Coronary artery (tissue), 2 donors: ENCODE data around the gene UST.
A peak's percentile ranks its signal among the peaks of the same experiment; 100 is the strongest.

Experiments used
- DNase-seq: peaks from one replicate; pipeline ENCODE4 v3.0.0-alpha.2; 2017; ENCODE audit warnings: low spot score
- H3K27ac ChIP-seq, 2 donors: fragments of 200-600 bp; sonication (generic); one replicate each; pipeline ENCODE4 v1.5.1; 2016 to 2019
- H3K4me3 ChIP-seq: fragments of 200-600 bp; sonication (generic); 2 replicates; pipeline ENCODE4 v1.5.1; 2016; ENCODE audit warnings: mild to moderate bottlenecking, moderate library complexity
- TF ChIP-seq, protein P1 (sequence below): fragments of 200-600 bp; sonication (generic); IDR thresholded peaks from one replicate; pipeline ENCODE4 v1.5.1; 2019; ENCODE audit warnings: antibody characterized with exemption

The UST gene

DNA sequence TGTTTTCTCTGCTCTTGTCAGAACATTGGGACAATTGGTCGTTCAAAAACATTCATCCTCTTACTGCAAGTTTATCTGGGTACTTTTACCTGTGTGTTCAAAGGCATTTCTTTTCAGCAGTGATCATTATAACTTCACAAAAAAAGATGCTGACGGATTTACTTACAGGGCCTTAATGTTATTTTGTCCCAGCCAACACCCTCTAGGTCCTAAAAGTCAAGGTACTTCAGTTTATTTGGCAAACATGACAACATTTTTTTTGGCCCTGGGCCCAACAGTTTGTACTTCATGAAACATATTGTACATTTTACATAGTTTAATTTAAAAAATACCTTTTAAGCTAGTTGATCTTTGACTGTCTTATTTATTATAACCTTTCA is 329.5 kb downstream of the UST start:
- no peak overlapping the region for H3K27ac ChIP-seq
- H3K4me3 ChIP-seq, result no peak overlapping the region
- no peak for DNase-seq
- TF ChIP-seq, protein P1, sequence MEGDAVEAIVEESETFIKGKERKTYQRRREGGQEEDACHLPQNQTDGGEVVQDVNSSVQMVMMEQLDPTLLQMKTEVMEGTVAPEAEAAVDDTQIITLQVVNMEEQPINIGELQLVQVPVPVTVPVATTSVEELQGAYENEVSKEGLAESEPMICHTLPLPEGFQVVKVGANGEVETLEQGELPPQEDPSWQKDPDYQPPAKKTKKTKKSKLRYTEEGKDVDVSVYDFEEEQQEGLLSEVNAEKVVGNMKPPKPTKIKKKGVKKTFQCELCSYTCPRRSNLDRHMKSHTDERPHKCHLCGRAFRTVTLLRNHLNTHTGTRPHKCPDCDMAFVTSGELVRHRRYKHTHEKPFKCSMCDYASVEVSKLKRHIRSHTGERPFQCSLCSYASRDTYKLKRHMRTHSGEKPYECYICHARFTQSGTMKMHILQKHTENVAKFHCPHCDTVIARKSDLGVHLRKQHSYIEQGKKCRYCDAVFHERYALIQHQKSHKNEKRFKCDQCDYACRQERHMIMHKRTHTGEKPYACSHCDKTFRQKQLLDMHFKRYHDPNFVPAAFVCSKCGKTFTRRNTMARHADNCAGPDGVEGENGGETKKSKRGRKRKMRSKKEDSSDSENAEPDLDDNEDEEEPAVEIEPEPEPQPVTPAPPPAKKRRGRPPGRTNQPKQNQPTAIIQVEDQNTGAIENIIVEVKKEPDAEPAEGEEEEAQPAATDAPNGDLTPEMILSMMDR, result no peak

DNA sequence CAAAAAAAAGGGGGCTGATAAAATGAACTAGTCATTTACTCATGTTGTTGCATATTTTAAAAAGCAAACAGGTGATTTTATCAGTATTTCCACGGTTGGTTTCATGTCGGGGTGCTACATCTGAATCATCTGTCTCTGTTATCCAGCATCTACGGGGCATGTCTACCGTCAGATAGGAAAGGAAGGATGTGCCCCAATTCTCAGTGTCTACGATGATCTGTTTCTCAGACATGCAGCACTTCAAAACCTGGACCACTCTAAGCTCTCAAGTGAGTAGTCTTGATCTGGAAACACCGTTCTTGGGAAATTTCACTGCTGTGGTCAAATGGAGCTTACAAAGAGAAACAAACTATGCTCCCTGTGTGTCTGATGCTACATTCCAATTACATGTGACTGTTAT is 330.4 kb downstream of the UST start:
- TF ChIP-seq, protein P1, result no peak
- Histone ChIP-seq H3K27ac (peak overlapping the region in 1 of 2 donors; percentile 20), H3K4me3 (no peak overlapping the region)
- no peak for DNase-seq

DNA sequence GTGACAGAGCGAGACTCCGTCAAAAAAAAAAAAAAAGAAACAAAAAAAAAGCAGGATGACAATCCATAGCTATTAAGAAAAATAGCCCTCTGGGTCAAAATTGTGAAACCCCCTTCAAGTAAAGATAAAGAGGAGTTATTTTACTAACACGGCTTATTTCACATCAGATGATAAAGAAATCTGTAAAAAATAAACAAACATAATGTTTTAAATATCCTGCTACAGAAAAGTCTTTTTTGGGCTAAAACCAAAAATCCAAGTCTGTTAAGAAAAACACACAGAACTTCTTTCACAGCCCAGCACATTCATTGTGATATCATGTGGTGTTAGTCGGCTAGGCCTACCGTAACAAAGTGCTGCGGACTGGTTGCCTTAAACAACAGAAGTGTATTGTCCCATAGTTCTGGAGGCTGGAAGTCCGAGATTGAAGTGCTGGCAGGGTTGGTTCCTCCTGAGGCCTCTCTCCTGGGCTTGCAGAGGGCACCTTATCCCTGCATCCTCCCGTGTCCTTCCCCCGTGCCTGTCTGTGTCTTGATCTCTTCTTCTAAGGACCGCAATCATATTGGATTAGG is 331.5 kb downstream of the UST start:
- Histone ChIP-seq H3K27ac (peak overlapping the region in 1 of 2 donors; percentile 50), H3K4me3 (no peak overlapping the region)
- TF ChIP-seq, protein P1, result no peak
- DNase-seq, result no peak

DNA sequence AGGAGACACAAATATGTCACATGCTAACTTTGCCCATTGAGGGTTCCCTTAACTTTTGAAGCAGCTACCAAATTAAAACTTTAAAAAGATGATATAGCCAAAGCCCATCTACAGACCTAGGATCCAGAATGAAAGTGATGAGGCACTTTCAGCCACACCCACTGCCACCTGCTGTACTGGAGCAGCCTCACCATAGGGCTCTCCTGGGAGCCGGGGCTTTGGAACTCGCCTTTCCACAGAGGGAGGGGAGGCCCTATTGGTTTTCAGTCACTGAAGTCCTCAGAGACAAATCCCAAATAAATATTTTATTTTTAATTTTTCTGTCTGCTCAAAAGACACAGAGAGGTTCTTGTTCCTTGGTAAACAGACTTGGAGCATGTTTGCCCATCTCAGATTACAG is 332.6 kb downstream of the UST start:
- TF ChIP-seq, protein P1, result no peak
- Histone ChIP-seq H3K4me3 (no peak overlapping the region), H3K27ac (peak overlapping the region; percentile 6 to 74)
- DNase-seq, result no peak

DNA sequence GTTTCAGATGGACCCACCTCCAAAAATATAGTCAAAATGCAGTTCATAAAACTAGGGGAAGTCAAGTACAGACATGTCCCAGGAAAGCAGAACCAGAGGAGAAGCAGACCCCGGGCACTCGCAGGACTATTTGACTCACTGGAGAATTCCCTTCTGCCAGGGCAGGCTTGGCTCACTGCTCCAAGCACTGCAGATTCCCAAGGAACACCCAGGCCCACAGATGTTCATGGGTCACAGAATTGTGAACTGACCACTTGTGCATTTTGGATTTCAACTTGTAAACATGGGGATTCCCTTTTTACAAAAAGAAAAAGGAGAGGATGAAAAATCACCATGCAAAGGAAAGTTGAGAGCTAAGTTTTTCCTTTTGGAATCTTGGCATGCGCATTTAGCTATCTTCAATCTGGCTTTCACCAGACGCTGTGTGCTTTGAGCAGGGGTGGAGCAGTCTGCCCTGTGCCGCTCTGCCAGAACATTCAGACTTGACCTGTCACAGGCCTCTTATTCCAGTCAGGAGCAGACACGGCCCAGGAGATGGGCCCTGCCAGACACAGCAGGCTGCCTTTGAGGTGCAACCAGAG is 333.2 kb downstream of the UST start:
- Histone ChIP-seq H3K4me3 (no peak overlapping the region), H3K27ac (peak overlapping the region; percentile 42 to 74)
- TF ChIP-seq, protein P1, result no peak
- DNase-seq, result peak; percentile 78

DNA sequence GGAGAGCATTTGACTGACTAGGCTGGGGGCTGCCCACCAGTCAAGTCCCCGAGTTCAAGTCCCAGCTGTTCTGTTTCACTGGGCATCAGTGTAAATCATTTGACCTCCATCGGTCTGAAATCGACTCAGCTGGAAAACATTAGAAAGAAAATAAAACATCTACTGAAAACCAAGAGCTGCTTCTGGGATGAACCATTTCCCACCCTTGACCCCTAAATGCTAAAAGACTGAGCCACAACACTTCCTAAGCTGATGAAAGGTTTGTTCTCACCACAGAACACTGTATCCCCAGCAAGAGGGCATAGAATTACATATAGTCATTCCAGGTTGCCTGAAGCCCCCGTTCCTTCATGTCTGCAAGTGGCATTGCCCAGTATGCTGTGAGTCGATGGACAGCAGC is 333.7 kb downstream of the UST start:
- Histone ChIP-seq H3K27ac (peak overlapping the region; percentile 42 to 74), H3K4me3 (no peak overlapping the region)
- TF ChIP-seq, protein P1, result no peak
- no peak for DNase-seq

DNA sequence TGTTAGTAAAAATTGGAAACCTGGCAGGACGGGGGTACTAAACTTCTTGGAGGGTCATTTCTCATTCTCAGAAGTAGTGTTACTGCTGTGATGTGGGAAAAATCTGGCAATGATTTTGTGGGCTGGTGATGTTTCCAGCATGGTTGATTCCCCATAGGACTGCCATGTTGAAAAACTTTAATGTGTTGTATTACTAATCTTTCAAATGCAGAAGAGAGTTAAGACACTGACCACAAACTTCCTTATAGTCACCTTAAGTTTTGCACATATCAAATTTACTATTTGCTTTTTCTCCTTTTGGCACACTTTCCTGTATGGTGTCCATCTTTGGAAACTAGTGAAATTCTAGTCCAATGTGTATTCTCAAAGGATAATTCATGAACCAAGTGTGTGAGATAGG is 334.5 kb downstream of the UST start:
- TF ChIP-seq, protein P1, result no peak
- H3K4me3 ChIP-seq, result no peak overlapping the region
- no peak for DNase-seq
- no peak overlapping the region for H3K27ac ChIP-seq
